CD4-positive, CD25-positive, alpha-beta regulatory T cell (primary cell): ENCODE results near the gene PIEZO2. TPM values are rescaled to one million over a fixed set of nuclear protein-coding genes. Genes with fewer than 3 reads are reported as not detected.

ENCODE experiments used
- ATAC-seq, 2 donors: fragments of 150-1000 bp; cut with Tn5 transposase; one replicate each; pipeline ENCODE4 v1.10.0; 2021; ENCODE audit warnings: low read depth in 2 of 2, moderate number of reproducible peaks in 2 of 2, moderate library complexity in 1 of 2
- DNase-seq, 3 donors: peaks; one replicate each; pipeline versions ENCODE4 v3.0.0 to v3.0.0-alpha.2; 2012 to 2022; ENCODE audit warnings: mixed read lengths in 1 of 3
- H3K27ac ChIP-seq: one replicate; pipeline ENCODE4 v1.7.0; 2013; ENCODE audit warnings: mild to moderate bottlenecking, low read length; ENCODE audit not compliant: insufficient read depth, poor library complexity, severe bottlenecking
- H3K27me3 ChIP-seq: one replicate; pipeline ENCODE4 v1.7.0; 2013; ENCODE audit warnings: low read length; ENCODE audit not compliant: control insufficient read depth, insufficient read depth
- H3K36me3 ChIP-seq: one replicate; pipeline ENCODE4 v1.7.0; 2013; ENCODE audit warnings: mild to moderate bottlenecking, low read length, moderate library complexity; ENCODE audit not compliant: control insufficient read depth, insufficient read depth
- H3K4me1 ChIP-seq: 2 replicates; pipeline ENCODE4 v1.7.0; 2013; ENCODE audit warnings: mild to moderate bottlenecking, low read length; ENCODE audit not compliant: insufficient read depth, control insufficient read depth, poor library complexity, severe bottlenecking
- H3K4me3 ChIP-seq: one replicate; pipeline ENCODE4 v1.7.0; 2013; ENCODE audit warnings: low read depth, mild to moderate bottlenecking, low read length, moderate library complexity
- H3K9me3 ChIP-seq, 2 experiments: 1 replicate in 1 of 2; 2 replicates in 1 of 2; pipeline ENCODE4 v1.7.0; 2013; ENCODE audit warnings: low read length in 2 of 2, mild to moderate bottlenecking in 1 of 2, moderate library complexity in 1 of 2; ENCODE audit not compliant: control insufficient read depth in 2 of 2
- H3K27ac Mint-ChIP-seq, 3 donors: one replicate each; pipeline ENCODE4 v1.8.0; 2020 to 2022; ENCODE audit warnings: mild to moderate bottlenecking in 3 of 3, mixed read lengths in 3 of 3, moderate library complexity in 2 of 3
- H3K27me3 Mint-ChIP-seq: one replicate; pipeline ENCODE4 v1.8.0; 2022; ENCODE audit warnings: mild to moderate bottlenecking, mixed read lengths
- H3K36me3 Mint-ChIP-seq: one replicate; pipeline ENCODE4 v1.8.0; 2020; ENCODE audit warnings: mixed read lengths
- H3K4me1 Mint-ChIP-seq, 4 donors: one replicate each; pipeline ENCODE4 v1.8.0; 2020 to 2022; ENCODE audit warnings: mixed read lengths in 4 of 4, mild to moderate bottlenecking in 1 of 4
- H3K4me3 Mint-ChIP-seq, 4 donors: one replicate each; pipeline ENCODE4 v1.8.0; 2020 to 2022; ENCODE audit warnings: mild to moderate bottlenecking in 4 of 4, mixed read lengths in 4 of 4, moderate library complexity in 3 of 4
- H3K9me3 Mint-ChIP-seq, 7 donors: one replicate each; pipeline ENCODE4 v1.8.0; 2020 to 2022; ENCODE audit warnings: mixed read lengths in 7 of 7, mild to moderate bottlenecking in 3 of 7, moderate library complexity in 2 of 7
- polyA plus RNA-seq, 4 donors: library from polyadenylated mRNA; unstranded; fragments of 300-500 nt; fragmentation: Illumina TruSeq; gene quantifications; one replicate each; pipeline ENCODE4 v1.2.3, GENCODE V29; 2021
- total RNA-seq: library from RNA; stranded (reverse); gene quantifications from one replicate; pipeline ENCODE4 v1.2.3, GENCODE V29; 2022

The PIEZO2 gene
- total and polyA plus RNA-seq, 5 donors from 2014 or later: not detected

- Mint-ChIP-seq H3K27ac (no peak overlapping the region), H3K4me3 (no peak overlapping the region), H3K36me3 (no peaks in the 10 kb centered on the region), H3K27me3 (peaks cover 4% of the 10 kb centered on the region), H3K4me1 (no peaks in the 10 kb centered on the region), H3K9me3 (peaks cover 0 to 8% (median 2%) of the 10 kb centered on the region in 7 donors)
- no peaks in the 10 kb centered on the region for H3K4me1 ChIP-seq
- no peaks in the 10 kb centered on the region for H3K9me3 ChIP-seq
- DNase-seq (no peak), ATAC-seq (no peak)
- no peak overlapping the region for H3K27ac ChIP-seq
- H3K27me3 ChIP-seq: no peaks in the 10 kb centered on the region
- H3K36me3 ChIP-seq: no peaks in the 10 kb centered on the region
- no peak overlapping the region for H3K4me3 ChIP-seq
Observed at GRCh38 chr18:11054497-11054896, 94.9 kb downstream of the PIEZO2 start.

- no peak overlapping the region for H3K27ac ChIP-seq
- no peak overlapping the region for H3K4me3 Mint-ChIP-seq
- H3K4me1 Mint-ChIP-seq: no peaks in the 10 kb centered on the region
- H3K9me3 ChIP-seq: no peaks in the 10 kb centered on the region
- no peak overlapping the region for H3K27ac Mint-ChIP-seq
- H3K36me3 Mint-ChIP-seq: no peaks in the 10 kb centered on the region
- DNase-seq (no peak), ATAC-seq (no peak)
- H3K36me3 ChIP-seq: no peaks in the 10 kb centered on the region
- H3K4me1 ChIP-seq: no peaks in the 10 kb centered on the region
- H3K27me3 ChIP-seq: no peaks in the 10 kb centered on the region
- no peak overlapping the region for H3K4me3 ChIP-seq
- H3K9me3 Mint-ChIP-seq: peaks cover 0 to 8% (median 0%) of the 10 kb centered on the region in 7 donors
- peaks cover 4% of the 10 kb centered on the region for H3K27me3 Mint-ChIP-seq
Observed at GRCh38 chr18:11053293-11053692, 96.1 kb downstream of the PIEZO2 start.

GRCh38 chr18:11052800-11053199, 96.6 kb downstream of the PIEZO2 start:
- Mint-ChIP-seq H3K27me3 (peaks cover 4% of the 10 kb centered on the region), H3K36me3 (no peaks in the 10 kb centered on the region), H3K4me1 (no peaks in the 10 kb centered on the region), H3K4me3 (no peak overlapping the region), H3K27ac (no peak overlapping the region), H3K9me3 (peaks cover 0 to 8% (median 0%) of the 10 kb centered on the region in 7 donors)
- Histone ChIP-seq H3K27ac (no peak overlapping the region), H3K36me3 (no peaks in the 10 kb centered on the region), H3K9me3 (no peaks in the 10 kb centered on the region), H3K27me3 (no peaks in the 10 kb centered on the region), H3K4me1 (no peaks in the 10 kb centered on the region), H3K4me3 (no peak overlapping the region)
- no peak for ATAC-seq
- no peak for DNase-seq

- Histone ChIP-seq H3K4me1 (no peaks in the 10 kb centered on the region), H3K27me3 (no peaks in the 10 kb centered on the region), H3K27ac (no peak overlapping the region), H3K4me3 (no peak overlapping the region), H3K9me3 (no peaks in the 10 kb centered on the region), H3K36me3 (no peaks in the 10 kb centered on the region)
- DNase-seq (no peak), ATAC-seq (no peak)
- peaks cover 0 to 2% (median 0%) of the 10 kb centered on the region in 7 donors for H3K9me3 Mint-ChIP-seq
- H3K4me3 Mint-ChIP-seq: no peak overlapping the region
- peaks cover 4% of the 10 kb centered on the region for H3K27me3 Mint-ChIP-seq
- no peaks in the 10 kb centered on the region for H3K4me1 Mint-ChIP-seq
- H3K36me3 Mint-ChIP-seq: no peaks in the 10 kb centered on the region
- no peak overlapping the region for H3K27ac Mint-ChIP-seq
Observed at GRCh38 chr18:11051462-11051861, 97.9 kb downstream of the PIEZO2 start.

GRCh38 chr18:11050966-11051365, 98.4 kb downstream of the PIEZO2 start:
- no peaks in the 10 kb centered on the region for H3K36me3 ChIP-seq
- H3K9me3 ChIP-seq: no peaks in the 10 kb centered on the region
- Mint-ChIP-seq H3K27ac (no peak overlapping the region), H3K36me3 (no peaks in the 10 kb centered on the region), H3K9me3 (peaks cover 0 to 2% (median 0%) of the 10 kb centered on the region in 7 donors), H3K4me3 (no peak overlapping the region), H3K27me3 (peaks cover 4% of the 10 kb centered on the region), H3K4me1 (no peaks in the 10 kb centered on the region)
- H3K4me3 ChIP-seq: no peak overlapping the region
- H3K4me1 ChIP-seq: no peaks in the 10 kb centered on the region
- H3K27ac ChIP-seq: no peak overlapping the region
- no peak for ATAC-seq
- no peaks in the 10 kb centered on the region for H3K27me3 ChIP-seq
- no peak for DNase-seq

GRCh38 chr18:11047817-11048216, 101.6 kb downstream of the PIEZO2 start:
- no peak overlapping the region for H3K27ac Mint-ChIP-seq
- no peak for ATAC-seq
- no peaks in the 10 kb centered on the region for H3K27me3 ChIP-seq
- no peak overlapping the region for H3K4me3 Mint-ChIP-seq
- H3K4me3 ChIP-seq: no peak overlapping the region
- H3K9me3 Mint-ChIP-seq: peaks cover 0 to 3% (median 0%) of the 10 kb centered on the region in 7 donors
- no peaks in the 10 kb centered on the region for H3K27me3 Mint-ChIP-seq
- no peaks in the 10 kb centered on the region for H3K36me3 ChIP-seq
- H3K9me3 ChIP-seq: no peaks in the 10 kb centered on the region
- no peaks in the 10 kb centered on the region for H3K4me1 ChIP-seq
- no peak for DNase-seq
- H3K4me1 Mint-ChIP-seq: no peaks in the 10 kb centered on the region
- H3K27ac ChIP-seq: no peak overlapping the region
- no peaks in the 10 kb centered on the region for H3K36me3 Mint-ChIP-seq

- Mint-ChIP-seq H3K9me3 (peaks cover 0 to 3% (median 0%) of the 10 kb centered on the region in 7 donors), H3K27me3 (no peaks in the 10 kb centered on the region), H3K36me3 (no peaks in the 10 kb centered on the region), H3K4me1 (no peaks in the 10 kb centered on the region), H3K27ac (no peak overlapping the region), H3K4me3 (no peak overlapping the region)
- no peak for DNase-seq
- no peaks in the 10 kb centered on the region for H3K27me3 ChIP-seq
- H3K4me1 ChIP-seq: no peaks in the 10 kb centered on the region
- no peak for ATAC-seq
- H3K27ac ChIP-seq: no peak overlapping the region
- H3K36me3 ChIP-seq: no peaks in the 10 kb centered on the region
- no peaks in the 10 kb centered on the region for H3K9me3 ChIP-seq
- H3K4me3 ChIP-seq: no peak overlapping the region
Observed at GRCh38 chr18:11047156-11047555, 102.2 kb downstream of the PIEZO2 start.

GRCh38 chr18:11046140-11046539, 103.2 kb downstream of the PIEZO2 start:
- no peaks in the 10 kb centered on the region for H3K36me3 Mint-ChIP-seq
- H3K9me3 ChIP-seq: no peaks in the 10 kb centered on the region

More at GRCh38 chr18:11046140-11046539, 103.2 kb downstream of the PIEZO2 start:
- DNase-seq: no peak
- Histone ChIP-seq H3K4me1 (no peaks in the 10 kb centered on the region), H3K27me3 (no peaks in the 10 kb centered on the region), H3K4me3 (no peak overlapping the region), H3K27ac (no peak overlapping the region), H3K36me3 (no peaks in the 10 kb centered on the region)
- Mint-ChIP-seq H3K27me3 (no peaks in the 10 kb centered on the region), H3K9me3 (peaks cover 0 to 4% (median 0%) of the 10 kb centered on the region in 7 donors), H3K4me1 (no peaks in the 10 kb centered on the region), H3K27ac (no peak overlapping the region), H3K4me3 (no peak overlapping the region)
- ATAC-seq: no peak
